ENCODE measurements around the gene EPHA2. TPM values are rescaled to one million over a fixed set of nuclear protein-coding genes. Genes with fewer than 3 reads are reported as not detected.

The EPHA2 gene
- total and polyA plus RNA-seq, 4 donors = 2.9 to 11.1 (median 6.8) TPM

- TF ChIP-seq ZBTB33 (IDR thresholded peaks at IDR 0.05) (no peak), RXRA (IDR thresholded peaks at IDR 0.05) (no peak), YY1 (IDR thresholded peaks at IDR 0.05) (no peak), FOXA1 (IDR thresholded peaks at IDR 0.05) (no peak), GABPA (IDR thresholded peaks at IDR 0.05 in 1 of 2, conservative IDR thresholded peaks at IDR 0.05 in 1 of 2) (no peak), JUND (IDR thresholded peaks at IDR 0.05) (no peak), TAF1 (conservative IDR thresholded peaks at IDR 0.05) (no peak), REST (IDR thresholded peaks at IDR 0.05) (no peak), RAD21 (IDR thresholded peaks at IDR 0.05) (no peak), CTCF (IDR thresholded peaks at IDR 0.05; ENCODE audit: low read depth, low read length, missing input control) (no peak), HNF4A (conservative IDR thresholded peaks at IDR 0.05) (no peak), ATF3 (IDR thresholded peaks at IDR 0.05) (no peak), FOXA2 (IDR thresholded peaks at IDR 0.05) (no peak), HNF4G (IDR thresholded peaks at IDR 0.05) (no peak), SP1 (IDR thresholded peaks at IDR 0.05) (no peak)
- TF ChIP-seq, protein P1, sequence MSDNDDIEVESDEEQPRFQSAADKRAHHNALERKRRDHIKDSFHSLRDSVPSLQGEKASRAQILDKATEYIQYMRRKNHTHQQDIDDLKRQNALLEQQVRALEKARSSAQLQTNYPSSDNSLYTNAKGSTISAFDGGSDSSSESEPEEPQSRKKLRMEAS (IDR thresholded peaks at IDR 0.05) = no peak
- Histone ChIP-seq H3K4me1 (ENCODE audit: control insufficient read depth in 4 of 4, insufficient read depth in 4 of 4, low read length in 3 of 4) (peaks cover 0 to 7% (median 3%) of the 10 kb centered on the region in 4 donors), H3K4me3 (ENCODE audit: low read depth in 1 of 3, low read length in 3 of 3) (no peak overlapping the region), H3K27ac (ENCODE audit: low read depth in 1 of 2, low read length in 2 of 2) (no peak overlapping the region), H3K27me3 (ENCODE audit: control insufficient read depth in 4 of 4, insufficient read depth in 4 of 4, low read length in 3 of 4) (no peaks in the 10 kb centered on the region), H3K9me3 (ENCODE audit: control insufficient read depth in 4 of 4, low read length in 3 of 4) (no peaks in the 10 kb centered on the region), H3K36me3 (ENCODE audit: control insufficient read depth in 4 of 4, insufficient read depth in 3 of 4, low read depth in 1 of 4, low read length in 3 of 4) (no peaks in the 10 kb centered on the region), H3K9ac (ENCODE audit: low read depth in 1 of 2, low read length in 2 of 2) (no peak overlapping the region)
- WGBS = 94% methylated on average over 18 of the region's 18 CpGs
- no peak for DNase-seq (ENCODE audit: low spot score)
Measured at GRCh38 chr1:16092097-16092922, 63.6 kb downstream of the EPHA2 start.

All from liver (tissue), 9 donors.